EH (cell line): ENCODE results near the gene YTHDF1.
A peak's percentile ranks its signal among the peaks of the same experiment; 100 is the strongest.
"Not testable (repeated sequence)": the region's sequence is repeated elsewhere in the genome, so short reads cannot be mapped to it uniquely, and the experiment has no call there.

ENCODE experiments used
- DNase-seq: peaks from one replicate; pipeline ENCODE4 v3.0.0-alpha.2; 2015; ENCODE audit warnings: low read depth

YTHDF1 gene

GRCh38 chr20:63227260-63227659 is 11.3 kb upstream of the YTHDF1 start:
- DNase-seq = no peak

DNA sequence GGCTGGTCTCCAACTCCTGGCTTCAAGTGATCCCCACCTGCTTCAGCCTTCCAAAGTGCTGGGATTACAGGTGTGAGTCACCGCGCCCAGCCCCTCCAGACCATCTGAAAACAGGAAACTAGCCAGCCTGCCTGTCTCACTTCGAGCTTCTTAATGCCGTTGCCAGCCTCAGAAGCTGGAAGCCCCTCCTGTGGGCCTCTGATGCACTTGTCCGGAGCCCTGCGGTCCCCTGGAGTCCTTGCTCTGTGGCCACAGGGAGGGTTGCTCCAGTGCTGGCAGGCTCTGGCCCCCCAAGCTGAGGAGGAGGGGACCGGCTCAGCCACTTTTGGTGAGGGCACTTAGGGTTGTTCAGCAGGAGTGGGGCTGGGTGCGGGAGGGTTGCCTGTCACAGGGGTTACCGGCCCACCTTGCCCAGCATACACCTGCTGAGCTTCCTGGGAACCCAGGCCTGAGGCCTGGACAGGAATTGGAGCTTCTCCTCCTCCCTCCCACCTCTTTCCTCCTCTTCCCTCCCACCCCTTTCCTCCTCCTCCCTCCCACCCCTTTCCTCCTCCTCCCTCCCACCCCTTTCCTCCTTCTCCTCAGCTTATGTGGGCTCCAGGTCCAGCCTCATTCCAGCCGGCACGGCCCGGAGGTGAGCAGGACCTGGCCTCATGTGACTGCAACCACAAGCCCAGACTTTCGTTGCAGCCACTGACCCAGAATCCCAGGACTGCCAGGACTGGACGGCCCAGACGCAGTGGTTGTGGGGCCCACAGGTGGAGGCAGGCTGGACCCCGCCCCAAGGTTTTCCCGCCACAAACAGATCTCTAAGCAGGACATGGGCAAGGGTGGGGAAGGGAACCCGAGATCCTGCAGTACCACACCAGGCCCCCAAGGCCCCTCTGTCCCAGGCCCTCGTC is 10.4 kb upstream of the YTHDF1 start:
- no peak for DNase-seq

GRCh38 chr20:63225082-63225454 is 9.1 kb upstream of the YTHDF1 start:
- DNase-seq = no peak

GRCh38 chr20:63224412-63225081 is 8.6 kb upstream of the YTHDF1 start:
- peak; percentile 66 for DNase-seq

- DNase-seq = no peak
Observed at GRCh38 chr20:63223826-63224207, 7.9 kb upstream of the YTHDF1 start.

- peak; percentile 57 for DNase-seq
Observed at GRCh38 chr20:63223121-63223825, 7.3 kb upstream of the YTHDF1 start.

- no peak for DNase-seq
Observed at GRCh38 chr20:63222541-63222940, 6.6 kb upstream of the YTHDF1 start.

DNA sequence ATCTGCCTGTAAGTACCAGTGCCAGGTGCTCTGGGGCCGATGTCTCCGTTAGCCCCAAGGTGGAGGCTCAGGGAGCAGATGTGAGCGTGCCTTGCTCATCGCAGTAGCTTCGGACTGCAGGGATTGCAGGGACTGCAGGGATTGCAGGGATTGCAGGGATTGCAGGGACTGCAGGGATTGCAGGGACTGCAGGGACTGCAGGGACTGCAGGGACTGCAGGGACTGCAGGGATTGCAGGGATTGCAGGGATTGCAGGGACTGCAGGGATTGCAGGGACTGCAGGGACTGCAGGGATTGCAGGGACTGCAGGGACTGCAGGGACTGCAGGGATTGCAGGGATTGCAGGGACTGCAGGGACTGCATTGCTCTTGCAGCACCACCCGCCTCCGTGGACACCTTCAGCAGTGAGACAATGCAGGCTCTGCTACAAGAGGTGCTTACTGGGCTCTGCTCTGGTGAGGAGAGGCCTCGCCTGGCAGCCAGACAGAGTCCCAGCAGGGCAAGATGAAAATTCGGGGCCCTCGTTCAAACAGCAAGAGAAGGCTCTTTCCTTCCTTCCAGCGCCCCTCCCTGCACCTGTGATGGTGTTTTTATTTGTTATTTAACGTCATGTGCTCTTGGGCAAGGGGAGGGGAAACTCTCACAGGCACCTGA is 5.6 kb upstream of the YTHDF1 start:
- not testable (repeated sequence) for DNase-seq

DNA sequence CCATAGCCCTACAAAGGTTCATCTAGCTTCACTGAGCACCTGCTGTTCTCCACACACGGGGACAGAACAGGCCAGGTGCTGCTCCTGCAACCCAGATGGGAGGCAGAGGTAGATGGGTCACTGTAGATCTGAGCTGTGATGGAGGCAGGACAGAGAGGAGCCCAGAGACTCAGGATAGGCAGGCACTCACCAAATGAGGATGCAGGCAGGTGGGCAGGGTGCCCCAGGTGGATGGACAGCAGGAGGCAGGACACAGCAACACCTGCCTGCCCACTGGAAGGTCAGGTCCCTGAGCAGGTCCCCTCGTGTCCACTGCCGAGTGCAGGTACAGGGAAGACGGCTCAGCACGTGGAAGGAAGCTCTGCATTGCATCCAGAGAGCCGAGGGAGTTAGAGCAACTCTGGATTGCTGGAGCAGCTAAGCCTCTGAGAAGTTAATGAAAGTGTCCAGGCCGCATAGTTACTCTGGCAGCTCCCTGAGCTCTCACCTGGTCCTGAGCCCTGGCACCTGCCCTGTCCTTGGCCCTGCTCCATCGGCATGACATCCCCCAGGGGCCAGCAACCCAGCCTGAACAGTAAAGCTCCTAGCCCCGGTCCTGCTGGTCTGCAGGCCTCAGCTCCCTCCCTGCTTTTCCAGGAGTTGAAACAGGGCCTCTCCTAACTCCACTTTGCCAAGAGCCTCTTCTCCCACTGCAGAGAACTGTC is 4.9 kb upstream of the YTHDF1 start:
- DNase-seq = no peak

DNA sequence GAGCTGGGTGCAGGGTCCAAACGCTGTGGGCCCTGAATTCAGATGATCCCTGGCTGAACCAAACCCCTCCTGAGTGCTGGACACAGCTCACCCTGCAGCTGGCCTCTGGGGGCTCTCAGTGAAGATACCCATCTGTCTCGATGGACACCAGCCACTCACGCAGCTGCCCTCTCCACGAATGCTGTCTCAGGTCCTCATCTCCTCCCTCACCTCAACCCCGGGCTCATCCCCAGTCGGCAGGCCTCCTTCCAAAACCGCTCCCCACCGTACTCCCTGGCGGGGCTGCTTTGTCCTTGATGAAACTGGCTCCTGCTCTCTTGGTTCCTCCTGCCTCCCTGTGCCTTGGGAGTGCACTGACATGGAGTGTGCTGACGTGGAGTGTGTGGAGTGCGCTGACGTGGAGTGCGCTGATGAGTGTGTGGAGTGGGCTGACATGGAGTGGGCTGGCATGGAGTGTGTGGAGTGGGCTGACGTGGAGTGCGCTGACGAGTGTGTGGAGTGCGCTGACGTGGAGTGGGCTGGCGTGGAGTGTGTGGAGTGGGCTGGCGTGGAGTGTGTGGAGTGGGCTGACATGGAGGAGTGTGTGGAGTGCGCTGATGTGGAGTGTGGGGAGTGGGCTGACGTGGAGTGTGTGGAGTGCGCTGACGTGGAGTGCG is 4.1 kb upstream of the YTHDF1 start:
- DNase-seq = no peak

DNA sequence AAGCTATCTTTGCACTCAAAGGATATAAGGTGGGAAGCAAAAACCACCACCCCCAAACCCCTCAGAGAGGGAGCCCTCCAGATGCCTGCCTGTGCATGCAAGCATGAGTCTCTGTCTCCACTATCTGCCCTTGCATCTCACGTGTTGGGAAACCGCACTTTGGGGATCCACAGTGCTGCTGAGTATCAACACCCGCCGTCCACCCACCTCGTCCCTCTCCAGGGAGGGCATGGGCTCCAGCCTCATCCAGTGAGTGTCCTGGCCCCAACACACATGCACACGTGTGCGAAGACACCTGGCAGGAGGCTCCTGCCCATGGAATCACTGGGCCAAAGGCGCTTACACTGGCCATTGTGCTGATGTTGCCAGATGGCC is 3.5 kb upstream of the YTHDF1 start:
- no peak for DNase-seq

- DNase-seq = no peak
Observed at GRCh38 chr20:63218701-63219446, 2.9 kb upstream of the YTHDF1 start.

DNA sequence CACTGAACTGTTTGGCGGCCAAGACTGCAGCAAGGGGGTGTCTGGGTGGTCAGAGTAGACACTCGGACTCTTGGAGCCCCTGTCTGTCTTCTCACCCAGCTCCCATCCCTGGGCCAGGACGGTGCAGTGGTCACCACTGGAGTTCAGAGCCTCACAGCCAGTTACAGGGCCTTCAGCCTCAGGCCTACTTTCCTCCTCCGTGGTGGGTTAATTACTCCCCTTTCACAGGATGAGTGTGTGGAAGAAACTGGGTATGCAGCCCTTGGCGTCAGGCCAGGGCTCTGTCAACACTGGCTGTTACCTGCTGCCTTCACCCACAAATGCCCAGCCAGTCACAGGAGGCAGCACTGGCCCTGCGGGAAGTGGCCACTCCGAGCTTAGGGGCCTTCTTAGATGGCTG is 1.8 kb upstream of the YTHDF1 start:
- DNase-seq = no peak

- no peak for DNase-seq
Observed at GRCh38 chr20:63216849-63217471, 1.0 kb upstream of the YTHDF1 start.

- DNase-seq = peak; percentile 59
Observed at GRCh38 chr20:63215101-63216040, 560 bp downstream of the YTHDF1 start.

DNA sequence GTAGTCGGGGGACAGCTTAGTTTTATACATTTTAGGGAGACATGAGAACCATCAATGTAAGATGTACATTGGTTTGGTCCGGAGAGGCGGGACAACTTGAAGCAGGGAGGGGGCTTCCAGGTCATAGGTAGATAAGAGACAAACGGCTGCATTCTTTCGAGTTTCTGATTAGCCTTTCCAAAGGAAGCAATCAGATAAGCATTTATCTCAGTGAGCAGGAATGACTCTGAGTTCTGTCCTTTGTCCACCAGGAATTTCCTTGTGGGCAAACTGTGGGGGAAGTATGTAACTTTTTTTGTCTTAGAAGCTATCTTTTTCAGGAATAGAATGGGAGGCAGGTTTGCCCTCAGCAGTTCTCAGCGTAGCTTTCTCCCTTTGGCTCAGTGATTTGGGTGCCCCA is 1.4 kb downstream of the YTHDF1 start:
- DNase-seq = no peak

DNA sequence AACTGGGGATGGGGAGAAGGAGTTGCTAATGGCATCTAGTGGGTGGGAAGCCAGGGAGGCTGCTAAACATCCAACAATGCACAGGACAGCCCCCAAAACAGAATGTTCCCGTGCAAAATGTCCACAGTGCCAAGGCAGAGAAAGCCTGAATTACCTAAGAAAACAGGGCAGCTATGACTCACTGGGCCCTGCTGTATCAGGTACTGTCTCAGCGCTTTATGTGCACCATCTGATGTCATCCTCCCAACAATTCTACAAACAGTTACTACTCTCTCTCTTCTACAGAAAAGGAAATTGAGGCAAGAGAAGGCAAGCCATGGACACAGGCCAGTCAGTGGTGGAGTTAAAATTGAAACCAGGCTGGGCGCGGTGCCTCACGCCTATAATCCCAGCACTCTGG is 3.1 kb downstream of the YTHDF1 start:
- DNase-seq = no peak

GRCh38 chr20:63212393-63212730 is 3.6 kb downstream of the YTHDF1 start:
- peak; percentile 18 for DNase-seq

DNA sequence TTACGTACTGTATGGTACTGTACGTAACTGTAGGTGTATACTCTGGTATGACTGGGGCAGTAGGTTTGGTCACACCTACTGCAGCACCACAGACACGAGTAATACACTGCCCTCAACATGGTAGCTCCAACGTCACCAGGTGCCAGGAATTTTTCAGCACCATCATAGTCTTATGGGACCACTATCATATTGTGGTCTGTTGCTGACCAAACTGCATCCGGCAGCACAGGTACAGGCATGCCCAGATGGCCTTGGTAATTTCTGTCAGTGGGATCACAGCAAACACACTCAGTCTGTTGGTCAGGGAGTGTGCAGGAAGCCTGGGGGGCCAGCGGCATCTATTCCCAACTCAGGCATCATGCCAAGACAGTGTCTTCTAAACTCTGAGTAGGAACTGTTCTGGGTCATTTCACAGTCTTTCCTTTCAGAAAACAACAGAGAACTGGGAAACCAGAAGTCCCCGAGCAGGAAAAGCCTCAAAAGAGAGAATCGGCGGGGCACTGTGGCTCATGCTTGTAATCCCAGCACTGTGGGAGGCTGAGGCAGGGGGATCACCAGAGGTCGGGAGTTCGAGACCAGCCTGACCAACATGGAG is 5.8 kb downstream of the YTHDF1 start:
- no peak for DNase-seq
